Measurements from ENCODE around the gene TRIM75.
A peak's percentile ranks its signal among the peaks of the same experiment; 100 is the strongest.
"Not testable (repeated sequence)": the region's sequence is repeated elsewhere in the genome, so short reads cannot be mapped to it uniquely, and the experiment has no call there.

TRIM75 gene

DNA sequence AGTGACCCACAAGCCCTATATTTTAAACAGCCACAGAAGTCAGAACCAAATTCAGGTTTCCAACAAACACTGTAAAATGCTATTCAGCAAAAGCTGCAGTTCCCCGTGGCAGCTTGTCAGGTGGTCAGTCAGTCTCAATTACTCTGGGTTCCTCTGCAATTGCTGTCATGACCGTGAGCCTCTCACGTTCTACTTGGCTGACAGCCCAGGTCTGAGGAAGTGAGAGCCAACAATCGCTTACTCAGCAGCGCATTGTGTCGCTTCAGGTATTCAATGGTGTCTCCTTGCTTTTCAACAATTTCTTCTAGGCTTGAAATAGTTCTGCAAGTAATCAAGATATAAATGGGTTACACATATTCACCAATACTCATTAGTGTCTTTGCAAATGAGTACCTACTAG is 25.8 kb downstream of the TRIM75 start:
- DNase-seq: no peak

DNA sequence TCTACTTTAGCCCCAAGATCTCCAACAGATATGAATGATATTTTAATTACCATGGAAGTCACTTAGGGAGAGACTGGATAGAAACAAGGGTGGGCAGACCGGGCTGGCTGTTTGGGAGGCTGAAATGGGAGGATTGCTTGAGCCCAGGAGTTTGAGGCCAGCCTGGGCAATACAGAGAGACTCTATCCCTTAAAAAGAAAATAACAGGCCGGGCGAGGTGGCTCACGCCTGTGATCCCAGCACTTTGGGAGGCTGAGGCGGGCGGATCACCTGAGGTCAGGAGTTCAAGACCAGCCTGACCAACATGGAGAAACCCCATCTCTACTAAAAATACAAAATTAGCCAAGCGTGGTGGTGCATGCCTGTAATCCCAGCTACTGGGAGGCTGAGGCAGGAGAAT is 31.1 kb downstream of the TRIM75 start:
- DNase-seq: not testable (repeated sequence)

DNA sequence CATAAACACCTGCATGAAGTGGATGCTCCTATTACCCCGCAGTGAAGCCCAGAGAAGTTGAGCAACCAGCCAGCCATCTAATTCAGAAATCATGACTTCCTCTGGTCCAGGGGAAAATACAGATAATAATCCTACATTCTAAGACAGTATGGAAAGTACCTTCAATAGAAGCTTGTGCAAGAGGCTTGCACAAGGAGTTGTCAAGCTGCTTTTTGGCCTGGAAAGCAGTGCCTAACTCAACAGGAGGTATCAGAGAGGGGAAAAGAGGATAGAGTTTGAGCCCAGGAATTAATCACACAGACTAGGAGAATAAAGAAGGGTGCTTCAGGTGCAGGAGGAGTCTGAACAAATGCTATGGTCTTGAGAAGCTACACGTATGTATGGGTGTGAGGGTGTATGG is 32.3 kb downstream of the TRIM75 start:
- peak; percentile 18 for DNase-seq

GRCh38 chr4:165088366-165088765 is 34.7 kb downstream of the TRIM75 start:
- no peak for DNase-seq

GRCh38 chr4:165092187-165092586 is 38.5 kb downstream of the TRIM75 start:
- DNase-seq: not testable (repeated sequence)

DNA sequence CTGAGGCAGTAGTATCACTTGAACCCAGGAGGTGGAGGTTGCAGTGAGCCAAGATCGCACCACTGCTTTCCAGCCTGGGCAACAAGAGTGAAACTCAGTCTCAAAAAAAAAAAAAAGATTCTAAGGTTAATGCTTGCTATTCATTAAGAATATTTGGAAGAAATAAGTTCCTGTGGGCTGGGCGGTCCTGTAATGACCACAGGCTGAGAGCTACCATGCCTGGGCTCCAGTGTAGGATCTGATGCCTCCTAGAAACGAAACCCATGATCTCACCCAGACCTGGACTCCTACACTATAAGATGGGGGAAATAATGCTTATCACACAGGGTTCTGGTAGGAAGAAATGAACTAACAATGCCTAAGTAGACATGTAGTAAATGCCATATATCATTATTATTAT is 41.2 kb downstream of the TRIM75 start:
- DNase-seq: no peak

DNA sequence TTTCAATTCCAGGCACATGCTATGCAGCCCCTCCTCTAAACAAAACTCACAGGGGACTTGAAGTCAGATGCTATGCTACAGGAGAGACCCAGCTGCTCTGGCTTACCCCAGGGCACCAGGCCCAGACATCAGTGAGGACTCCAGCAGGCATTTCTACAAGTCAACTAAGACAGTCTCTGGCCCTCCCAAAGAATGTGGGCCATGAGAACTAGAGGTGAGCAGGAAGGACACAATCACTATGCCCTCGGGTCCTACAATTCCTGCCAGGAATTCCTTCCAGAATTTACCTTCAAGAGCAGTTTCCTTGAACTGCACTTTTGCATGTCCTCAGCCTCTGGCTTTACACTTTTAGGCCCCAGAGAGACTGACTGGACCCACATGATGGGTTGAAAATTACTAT is 41.6 kb downstream of the TRIM75 start:
- DNase-seq: no peak

DNA sequence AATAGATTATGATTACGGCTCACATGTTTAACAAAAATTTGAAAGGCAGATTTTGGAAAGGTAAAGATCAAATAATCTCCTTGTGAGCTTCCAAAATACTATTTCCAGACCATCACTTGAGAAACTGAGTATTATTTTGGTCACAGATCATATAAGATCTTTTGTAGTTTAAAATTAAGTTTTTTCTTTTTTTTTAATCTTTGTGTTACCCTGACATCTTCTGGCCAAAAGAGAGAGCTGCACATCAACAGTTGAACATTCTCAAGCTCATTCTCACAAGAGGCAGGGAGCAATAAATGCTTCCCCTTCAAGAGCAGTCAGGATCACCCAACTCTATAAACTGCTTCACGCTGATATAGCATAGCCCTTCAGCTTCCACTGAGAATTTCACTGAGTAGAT is 43.1 kb downstream of the TRIM75 start:
- no peak for DNase-seq

- no peak for DNase-seq
Observed at GRCh38 chr4:165101641-165102040, 48.0 kb downstream of the TRIM75 start.

- no peak for DNase-seq
Observed at GRCh38 chr4:165106518-165106917, 52.9 kb downstream of the TRIM75 start.
